Adrenal gland (tissue), 12 donors: ENCODE results near the gene VAMP2. TPM values are rescaled to one million over a fixed set of nuclear protein-coding genes. Genes with fewer than 3 reads are reported as not detected.

Source experiments
- DNase-seq, 7 donors: peaks; one replicate each; pipeline ENCODE4 v3.0.0-alpha.2; 2019 to 2020
- H3K27ac ChIP-seq, 5 donors: fragments of 200-600 bp; sonication (generic) in 4 of 5; 1 replicate in 3 of 5; 2 replicates in 2 of 5; pipeline versions ENCODE4 v1.5.1 to v1.8.0; 2016 to 2020; ENCODE audit warnings: mild to moderate bottlenecking in 1 of 5
- H3K27me3 ChIP-seq: fragments of 200-600 bp; 2 replicates; pipeline ENCODE4 v1.8.0; 2021
- H3K36me3 ChIP-seq, 2 donors: fragments of 200-600 bp; replicated peaks in 1 of 2; 1 replicate in 1 of 2; 2 replicates in 1 of 2; pipeline versions ENCODE4 v1.5.1 to v1.8.0; 2018 to 2022
- H3K4me1 ChIP-seq, 2 donors: fragments of 200-600 bp; replicated peaks in 1 of 2; 1 replicate in 1 of 2; 2 replicates in 1 of 2; pipeline versions ENCODE4 v1.5.1 to v1.8.0; 2018 to 2021
- H3K4me3 ChIP-seq, 4 donors: fragments of 200-600 bp; sonication (generic) in 3 of 4; one replicate each; pipeline ENCODE4 v1.5.1; 2016 to 2018
- H3K9me3 ChIP-seq, 3 donors: fragments of 200-600 bp; sonication (generic) in 1 of 3; replicated peaks in 1 of 3; 1 replicate in 2 of 3; 2 replicates in 1 of 3; pipeline versions ENCODE4 v1.5.1 to v1.8.0; 2016 to 2021
- CTCF ChIP-seq, 6 experiments: fragments of 450-650 bp in 4 of 6; fragments of 200-600 bp in 2 of 6; sonication (generic) in 1 of 6; IDR thresholded peaks; 1 replicate in 5 of 6; 2 replicates in 1 of 6; pipeline versions ENCODE4 v1.5.1 to v1.8.0; 2016 to 2021; ENCODE audit warnings: antibody characterized with exemption in 6 of 6, mild to moderate bottlenecking in 2 of 6, moderate library complexity in 1 of 6
- POLR2A ChIP-seq, 2 donors: fragments of 450-650 bp; IDR thresholded peaks; one replicate each; pipeline ENCODE4 v1.6.1; 2017; ENCODE audit warnings: antibody characterized with exemption in 2 of 2, mild to moderate bottlenecking in 2 of 2, moderate library complexity in 1 of 2
- WGBS, 4 donors: extraction: QIAGEN DNeasy Blood & Tissue Kit in 2 of 4; methylation state at CpG; one replicate each; pipeline versions ENCODE4 v1.1.5 to v1.1.7; 2013 to 2017; 5-methylcytosine and 5-hydroxymethylcytosine counted together
- intact Hi-C, 2 donors: fragments of 100-400 bp; cut with DNase I; formaldehyde crosslinking; loops; one replicate each; pipeline versions ENCODE4 v1.14.1 to v1.15.0; 2022 to 2023
- polyA plus RNA-seq, 3 donors: library from polyadenylated mRNA; stranded (reverse); fragments of 200-250 nt in 2 of 3; fragments of 350-450 nt in 1 of 3; fragmentation: Illumina TruSeq in 1 of 3; extraction: RNeasy Lipid Tissue Mini Kit (QIAGEN cat#74804) in 1 of 3; gene quantifications; one replicate each; pipeline ENCODE4 v1.2.3, GENCODE V29; 2013 to 2014
- total RNA-seq, 9 donors: library from RNA; depleted of rRNA in 4 of 9; stranded (reverse); fragments of >200 nt in 4 of 9; fragments of 120-200 nt in 1 of 9; fragmentation: NEBNext Ultra II Directional in 1 of 9; extraction: Animal tissue kit (Norgen Biotek cat#: 25700) in 1 of 9; gene quantifications; one replicate each; pipeline versions ENCODE4 v1.1.0 to v1.2.4, GENCODE V29; 2013 to 2023
- donor health status: healthy with polysubstance abuse.
- donor health status: Bipolar disorder and iron deficiency.
- donor health status: DM: yes; HTN: yes; CAD: no.
- donor health status: DM: no; HTN: no; CAD: no.
- donor health status: DM: no; HTN: no; CAD: no.
- donor health status: DM: yes; HTN: yes; CAD: no.

VAMP2 gene
- total and polyA plus RNA-seq, 12 donors = 18.8 to 206 (median 73.5) TPM

DNA sequence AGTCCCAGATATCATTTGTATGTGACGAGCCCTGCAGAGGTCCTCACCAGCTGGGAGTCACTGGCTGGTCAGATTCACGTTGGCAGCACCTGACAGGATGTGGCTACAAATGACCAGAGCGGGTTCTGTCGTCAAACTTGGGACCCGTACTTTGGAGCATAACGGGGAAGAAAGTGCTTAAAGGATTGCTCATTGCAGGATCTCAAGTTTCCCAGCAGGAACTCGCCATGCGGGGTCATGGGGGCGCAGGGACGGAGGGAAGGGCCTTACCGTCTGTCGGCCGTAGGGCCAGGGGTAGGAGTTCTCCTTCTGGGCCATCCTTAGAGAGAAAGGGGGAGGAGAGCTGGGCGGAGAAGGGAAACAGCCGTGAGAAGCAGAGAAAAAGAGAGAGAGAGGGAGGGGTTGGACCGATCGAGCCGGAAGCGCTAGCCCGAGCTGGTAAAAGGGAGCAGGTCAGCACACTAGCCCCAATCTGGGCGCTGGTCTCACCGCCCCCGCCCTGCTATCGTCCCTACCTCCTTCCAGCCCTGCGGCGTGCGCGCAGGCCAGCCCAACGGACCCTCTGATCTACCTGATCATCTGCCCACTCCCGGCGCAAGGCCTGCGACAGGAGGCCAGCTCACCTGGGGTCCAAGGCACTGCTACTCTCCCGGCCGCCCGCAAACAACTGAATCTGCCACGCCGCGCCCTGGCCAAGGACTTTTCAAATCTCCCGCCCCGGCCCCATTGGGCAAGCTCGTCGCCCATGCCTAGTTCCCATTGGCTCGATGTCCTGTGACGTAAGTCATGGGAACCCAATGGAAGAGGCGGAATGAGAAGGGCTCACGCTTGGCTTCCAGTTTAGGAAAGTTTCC, 47.4 kb upstream of the VAMP2 start, which contains the start of gene AURKB:
TSS of gene AURKB (minus strand) at position 669 of the 854 bp plus-strand sequence. CDS start at position 318, 351 bp downstream.
- no peak for TF ChIP-seq CTCF (IDR thresholded peaks at IDR 0.05)
- TF ChIP-seq POLR2A (IDR thresholded peaks at IDR 0.05) = peak in 1 of 2 donors; percentile 16
- intact Hi-C loops = no loop called here
- H3K27me3 ChIP-seq = no peaks in the 10 kb centered on the region
- 3 to 12% (median 4%) methylated on average over 22 to 46 of the region's 46 CpGs for WGBS, 4 donors
- no peaks in the 10 kb centered on the region for H3K9me3 ChIP-seq
- H3K36me3 ChIP-seq = no peaks in the 10 kb centered on the region
- H3K27ac ChIP-seq = peak within 1 kb of the TSS; percentile 54 to 85 (median 83)
- H3K4me1 ChIP-seq = peaks cover 8 to 9% of the 10 kb centered on the region in 2 donors
- DNase-seq = peak; percentile 96 to 98 (median 98)
- H3K4me3 ChIP-seq = peak within 1 kb of the TSS in 3 of 4 donors; percentile 32 to 61 (median 56)

GRCh38 chr17:8206536-8206935, 43.8 kb upstream of the VAMP2 start:
- intact Hi-C loops = no loop called here
- no peak overlapping the region for H3K27ac ChIP-seq

GRCh38 chr17:8204761-8205555, 42.2 kb upstream of the VAMP2 start:
- DNase-seq = no peak
- H3K4me1 ChIP-seq = peaks cover under 1 to 5% of the 10 kb centered on the region in 2 donors
- no peak overlapping the region for H3K27ac ChIP-seq
- no peak for TF ChIP-seq CTCF (IDR thresholded peaks at IDR 0.05)
- no peak for TF ChIP-seq POLR2A (IDR thresholded peaks at IDR 0.05)
- H3K4me3 ChIP-seq = no peak overlapping the region
- intact Hi-C loops = no loop called here
- H3K36me3 ChIP-seq = no peaks in the 10 kb centered on the region
- WGBS, 4 donors = 88 to 95% (median 89%) methylated on average over 17 to 19 of the region's 19 CpGs
- no peaks in the 10 kb centered on the region for H3K27me3 ChIP-seq
- no peaks in the 10 kb centered on the region for H3K9me3 ChIP-seq

More at GRCh38 chr17:8206536-8206935, 43.8 kb upstream of the VAMP2 start:
- peaks cover 8 to 9% of the 10 kb centered on the region in 2 donors for H3K4me1 ChIP-seq
- H3K36me3 ChIP-seq = no peaks in the 10 kb centered on the region
- no peak for DNase-seq
- H3K4me3 ChIP-seq = no peak overlapping the region
- no peak for TF ChIP-seq CTCF (IDR thresholded peaks at IDR 0.05)
- no peak for TF ChIP-seq POLR2A (IDR thresholded peaks at IDR 0.05)
- 90 to 94% (median 93%) methylated on average over 11 to 12 of the region's 12 CpGs for WGBS, 4 donors
- no peaks in the 10 kb centered on the region for H3K9me3 ChIP-seq
- no peaks in the 10 kb centered on the region for H3K27me3 ChIP-seq
